Measurements from ENCODE around the gene USP22. TPM values are rescaled to one million over a fixed set of nuclear protein-coding genes. Genes with fewer than 3 reads are reported as not detected.

Gene USP22
- total RNA-seq, 4 donors from 2014 or later = 61.7 to 91.2 (median 78.0) TPM

GRCh38 chr17:21008160-21008915 lies 34.5 kb downstream of the USP22 start:
- H3K36me3 ChIP-seq = peaks cover 54 to 100% (median 92%) of the 10 kb centered on the region in 3 donors
- intact Hi-C loops (cut with DNase I) = no loop called here
- H3K9me3 ChIP-seq = no peaks in the 10 kb centered on the region
- no peak overlapping the region for H3K4me3 ChIP-seq
- 79 to 83% methylated on average over 13 of the region's 13 CpGs for WGBS, 2 donors
- H3K27ac ChIP-seq = no peak overlapping the region
- no peaks in the 10 kb centered on the region for H3K27me3 ChIP-seq
- H3K4me1 ChIP-seq = no peaks in the 10 kb centered on the region
- DNase-seq = no peak
- TF ChIP-seq POLR2A (IDR thresholded peaks at IDR 0.05) = no peak

DNA sequence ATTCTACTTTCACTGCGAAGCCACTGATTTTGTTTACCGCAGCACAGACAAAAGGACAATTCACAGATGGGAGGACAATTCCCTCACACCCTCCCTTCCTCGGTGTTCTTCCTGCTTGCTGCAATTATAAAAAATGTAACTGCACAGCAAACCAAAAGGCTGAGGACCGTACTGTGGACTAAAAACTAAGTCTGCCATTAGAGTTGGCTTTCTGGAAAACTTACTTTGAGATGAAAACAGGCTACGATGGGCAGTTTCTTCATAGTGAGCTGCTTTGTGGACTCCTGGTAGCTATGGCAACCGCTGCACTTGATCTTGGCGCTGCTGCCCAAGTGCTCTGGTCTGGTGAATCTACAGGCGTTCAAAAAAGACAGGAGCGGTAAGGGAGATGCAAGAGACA lies 35.2 kb downstream of the USP22 start:
- Histone ChIP-seq H3K4me1 (no peaks in the 10 kb centered on the region), H3K27ac (no peak overlapping the region), H3K36me3 (peaks cover 61 to 100% (median 92%) of the 10 kb centered on the region in 3 donors), H3K9me3 (no peaks in the 10 kb centered on the region), H3K4me3 (no peak overlapping the region), H3K27me3 (no peaks in the 10 kb centered on the region)
- no peak for DNase-seq
- TF ChIP-seq, protein P1, sequence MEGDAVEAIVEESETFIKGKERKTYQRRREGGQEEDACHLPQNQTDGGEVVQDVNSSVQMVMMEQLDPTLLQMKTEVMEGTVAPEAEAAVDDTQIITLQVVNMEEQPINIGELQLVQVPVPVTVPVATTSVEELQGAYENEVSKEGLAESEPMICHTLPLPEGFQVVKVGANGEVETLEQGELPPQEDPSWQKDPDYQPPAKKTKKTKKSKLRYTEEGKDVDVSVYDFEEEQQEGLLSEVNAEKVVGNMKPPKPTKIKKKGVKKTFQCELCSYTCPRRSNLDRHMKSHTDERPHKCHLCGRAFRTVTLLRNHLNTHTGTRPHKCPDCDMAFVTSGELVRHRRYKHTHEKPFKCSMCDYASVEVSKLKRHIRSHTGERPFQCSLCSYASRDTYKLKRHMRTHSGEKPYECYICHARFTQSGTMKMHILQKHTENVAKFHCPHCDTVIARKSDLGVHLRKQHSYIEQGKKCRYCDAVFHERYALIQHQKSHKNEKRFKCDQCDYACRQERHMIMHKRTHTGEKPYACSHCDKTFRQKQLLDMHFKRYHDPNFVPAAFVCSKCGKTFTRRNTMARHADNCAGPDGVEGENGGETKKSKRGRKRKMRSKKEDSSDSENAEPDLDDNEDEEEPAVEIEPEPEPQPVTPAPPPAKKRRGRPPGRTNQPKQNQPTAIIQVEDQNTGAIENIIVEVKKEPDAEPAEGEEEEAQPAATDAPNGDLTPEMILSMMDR (IDR thresholded peaks at IDR 0.05) = no peak
- no peak for TF ChIP-seq POLR2A (IDR thresholded peaks at IDR 0.05)
- intact Hi-C loops (cut with DNase I) = no loop called here
- 85 to 88% methylated on average over 9 of the region's 9 CpGs for WGBS, 2 donors

DNA sequence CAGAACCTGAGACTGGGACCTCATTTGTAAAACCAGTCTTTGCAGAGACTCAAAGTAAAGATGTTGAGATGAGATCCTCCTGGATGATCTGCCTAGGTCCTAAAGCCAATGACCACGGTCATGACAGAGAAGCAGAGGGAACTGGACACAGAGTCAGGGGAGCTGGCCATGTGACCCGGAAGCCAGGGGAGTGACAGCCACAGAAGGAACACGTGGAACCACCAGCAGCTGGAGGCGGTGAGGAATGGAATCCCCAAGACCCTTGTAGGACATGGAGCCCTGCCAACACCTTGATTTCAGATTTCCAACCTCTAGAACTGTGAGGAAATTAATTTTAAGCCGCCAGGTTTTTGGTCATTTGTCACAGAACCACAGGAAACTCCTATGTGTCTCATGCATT lies 37.0 kb downstream of the USP22 start:
- Histone ChIP-seq H3K4me1 (peaks cover 0 to 14% (median 0%) of the 10 kb centered on the region in 3 donors), H3K4me3 (no peak overlapping the region), H3K27ac (no peak overlapping the region), H3K9me3 (no peaks in the 10 kb centered on the region), H3K36me3 (peaks cover 48 to 97% (median 85%) of the 10 kb centered on the region in 3 donors), H3K27me3 (no peaks in the 10 kb centered on the region)
- intact Hi-C loops (cut with DNase I) = no loop called here
- DNase-seq = no peak
- WGBS, 2 donors = 77 to 88% methylated on average over 5 of the region's 5 CpGs
- TF ChIP-seq, protein P1 (IDR thresholded peaks at IDR 0.05) = no peak
- TF ChIP-seq POLR2A (IDR thresholded peaks at IDR 0.05) = no peak

GRCh38 chr17:21005367-21005766 lies 37.4 kb downstream of the USP22 start:
- WGBS, 2 donors = 76 to 88% methylated on average over 2 to 3 of the region's 4 CpGs
- no peak for DNase-seq
- TF ChIP-seq, protein P1 (IDR thresholded peaks at IDR 0.05) = no peak
- no peak for TF ChIP-seq POLR2A (IDR thresholded peaks at IDR 0.05)

GRCh38 chr17:21004016-21004930 lies 38.5 kb downstream of the USP22 start:
- TF ChIP-seq, protein P1 (IDR thresholded peaks at IDR 0.05) = no peak
- TF ChIP-seq POLR2A (IDR thresholded peaks at IDR 0.05) = no peak
- Histone ChIP-seq H3K9me3 (no peaks in the 10 kb centered on the region), H3K4me1 (peaks cover 0 to 28% (median 0%) of the 10 kb centered on the region in 3 donors), H3K27ac (no peak overlapping the region), H3K36me3 (peaks cover 54 to 94% (median 73%) of the 10 kb centered on the region in 3 donors), H3K27me3 (no peaks in the 10 kb centered on the region), H3K4me3 (no peak overlapping the region)
- intact Hi-C loops (cut with DNase I) = no loop called here
- no peak for DNase-seq
- 75 to 82% methylated on average over 12 to 19 of the region's 26 CpGs for WGBS, 2 donors

More at GRCh38 chr17:21005367-21005766, 37.4 kb downstream of the USP22 start:
- H3K9me3 ChIP-seq = no peaks in the 10 kb centered on the region
- intact Hi-C loops (cut with DNase I) = no loop called here
- H3K4me1 ChIP-seq = peaks cover 0 to 17% (median 0%) of the 10 kb centered on the region in 3 donors
- H3K27ac ChIP-seq = no peak overlapping the region
- H3K27me3 ChIP-seq = no peaks in the 10 kb centered on the region
- peaks cover 47 to 97% (median 81%) of the 10 kb centered on the region in 3 donors for H3K36me3 ChIP-seq
- no peak overlapping the region for H3K4me3 ChIP-seq

All from esophagus squamous epithelium (tissue), 5 donors.